Stimulated activated CD8-positive, alpha-beta memory T cell treated with anti-CD3 and anti-CD28 coated beads, Interleukin-4, amount 100 ng/mL, for 48 hours (primary cell): Measurements from ENCODE around the gene SKOR1.

ENCODE experiments used
- DNase-seq: peaks from one replicate; pipeline ENCODE4 v3.0.0-alpha.2; 2020

Gene SKOR1

GRCh38 chr15:67796196-67797127, 28.8 kb upstream of the SKOR1 start:
- DNase-seq, result no peak

GRCh38 chr15:67799801-67800205, 25.5 kb upstream of the SKOR1 start:
- no peak for DNase-seq

- no peak for DNase-seq
Measured at GRCh38 chr15:67801142-67801541, 24.2 kb upstream of the SKOR1 start.

GRCh38 chr15:67801926-67802914, 23.1 kb upstream of the SKOR1 start:
- no peak for DNase-seq

GRCh38 chr15:67803299-67803698, 22.0 kb upstream of the SKOR1 start:
- DNase-seq, result no peak

- no peak for DNase-seq
Measured at GRCh38 chr15:67803996-67804843, 21.1 kb upstream of the SKOR1 start.

- DNase-seq, result no peak
Measured at GRCh38 chr15:67805008-67805665, 20.2 kb upstream of the SKOR1 start.

- no peak for DNase-seq
Measured at GRCh38 chr15:67805666-67806516, 19.4 kb upstream of the SKOR1 start.

- DNase-seq, result no peak
Measured at GRCh38 chr15:67806536-67806935, 18.8 kb upstream of the SKOR1 start.

- DNase-seq, result no peak
Measured at GRCh38 chr15:67807141-67807540, 18.2 kb upstream of the SKOR1 start.

GRCh38 chr15:67807836-67808235, 17.5 kb upstream of the SKOR1 start:
- no peak for DNase-seq

GRCh38 chr15:67808821-67809220, 16.5 kb upstream of the SKOR1 start:
- no peak for DNase-seq

- no peak for DNase-seq
Measured at GRCh38 chr15:67809441-67809840, 15.9 kb upstream of the SKOR1 start.

GRCh38 chr15:67809866-67810265, 15.4 kb upstream of the SKOR1 start:
- DNase-seq, result no peak

- DNase-seq, result no peak
Measured at GRCh38 chr15:67812241-67812644, 13.1 kb upstream of the SKOR1 start.

- DNase-seq, result no peak
Measured at GRCh38 chr15:67813104-67813634, 12.1 kb upstream of the SKOR1 start.

- no peak for DNase-seq
Measured at GRCh38 chr15:67815036-67815592, 10.2 kb upstream of the SKOR1 start.

GRCh38 chr15:67816668-67817067, 8.6 kb upstream of the SKOR1 start:
- no peak for DNase-seq

- DNase-seq, result no peak
Measured at GRCh38 chr15:67818464-67818863, 6.8 kb upstream of the SKOR1 start.

GRCh38 chr15:67819636-67820035, 5.7 kb upstream of the SKOR1 start:
- no peak for DNase-seq
